ENCODE measurements around the gene CTSS. TPM values are rescaled to one million over a fixed set of nuclear protein-coding genes. Genes with fewer than 3 reads are reported as not detected.

CTSS gene
- total and polyA plus RNA-seq, 10 donors: 117 to 685 (median 587) TPM

- WGBS, 5 donors: 50 to 74% (median 60%) methylated on average over 4 of the region's 4 CpGs
- intact Hi-C loops (cut with DNase I; ENCODE audit: low total_unique reads): no loop called here
- Histone ChIP-seq H3K9me3 (no peaks in the 10 kb centered on the region), H3K4me3 (no peak overlapping the region), H3K4me1 (peaks cover 0 to 57% (median 17%) of the 10 kb centered on the region in 6 donors), H3K36me3 (no peaks in the 10 kb centered on the region), H3K27me3 (replicated peaks in 1 of 7) (no peaks in the 10 kb centered on the region), H3K27ac (peak overlapping the region in 5 of 8 donors; percentile 22 to 79 (median 70))
- no peak for DNase-seq
- TF ChIP-seq CTCF (IDR thresholded peaks at IDR 0.05 in 8 of 11, conservative IDR thresholded peaks at IDR 0.05 in 3 of 11): no peak
- no peak for TF ChIP-seq POLR2A (IDR thresholded peaks at IDR 0.05)
- no peak for TF ChIP-seq POLR2AphosphoS5 (IDR thresholded peaks at IDR 0.05)
Measured at GRCh38 chr1:150789396-150789795, 23.8 kb upstream of the CTSS start.

- H3K36me3 ChIP-seq: no peaks in the 10 kb centered on the region
- H3K4me1 ChIP-seq: peaks cover 0 to 57% (median 17%) of the 10 kb centered on the region in 6 donors
- no peaks in the 10 kb centered on the region for H3K27me3 ChIP-seq (replicated peaks in 1 of 7)
- 91 to 94% (median 93%) methylated on average over 4 of the region's 4 CpGs for WGBS, 5 donors
- no peak for DNase-seq
- no peak overlapping the region for H3K4me3 ChIP-seq
- intact Hi-C loops (cut with DNase I; ENCODE audit: low total_unique reads): no loop called here
- TF ChIP-seq CTCF (IDR thresholded peaks at IDR 0.05 in 8 of 11, conservative IDR thresholded peaks at IDR 0.05 in 3 of 11): no peak
- TF ChIP-seq POLR2AphosphoS5 (IDR thresholded peaks at IDR 0.05): no peak
- TF ChIP-seq POLR2A (IDR thresholded peaks at IDR 0.05): no peak
- peak overlapping the region in 5 of 8 donors; percentile 15 to 79 (median 70) for H3K27ac ChIP-seq
- no peaks in the 10 kb centered on the region for H3K9me3 ChIP-seq
Measured at GRCh38 chr1:150788946-150789345, 23.4 kb upstream of the CTSS start.

GRCh38 chr1:150787455-150787854 lies 21.9 kb upstream of the CTSS start:
- no peak for TF ChIP-seq POLR2AphosphoS5 (IDR thresholded peaks at IDR 0.05)
- no peak for TF ChIP-seq CTCF (IDR thresholded peaks at IDR 0.05 in 8 of 11, conservative IDR thresholded peaks at IDR 0.05 in 3 of 11)
- TF ChIP-seq POLR2A (IDR thresholded peaks at IDR 0.05): no peak
- intact Hi-C loops (cut with DNase I; ENCODE audit: low total_unique reads): no loop called here
- H3K4me3 ChIP-seq: no peak overlapping the region

GRCh38 chr1:150780510-150780909 lies 14.9 kb upstream of the CTSS start:
- Histone ChIP-seq H3K9me3 (no peaks in the 10 kb centered on the region), H3K4me3 (no peak overlapping the region), H3K27me3 (replicated peaks in 1 of 7) (no peaks in the 10 kb centered on the region), H3K4me1 (peaks cover 0 to 32% (median 0%) of the 10 kb centered on the region in 6 donors), H3K36me3 (no peaks in the 10 kb centered on the region), H3K27ac (peak overlapping the region in 1 of 8 donors; percentile 42)
- intact Hi-C loops (cut with DNase I; ENCODE audit: low total_unique reads): no loop called here
- no peak for TF ChIP-seq CTCF (IDR thresholded peaks at IDR 0.05 in 8 of 11, conservative IDR thresholded peaks at IDR 0.05 in 3 of 11)
- TF ChIP-seq POLR2A (IDR thresholded peaks at IDR 0.05): no peak
- no peak for TF ChIP-seq POLR2AphosphoS5 (IDR thresholded peaks at IDR 0.05)
- DNase-seq: no peak
- WGBS, 5 donors: 75 to 86% (median 77%) methylated on average over 3 of the region's 3 CpGs

More at GRCh38 chr1:150787455-150787854, 21.9 kb upstream of the CTSS start:
- Histone ChIP-seq H3K27ac (peak overlapping the region in 4 of 8 donors; percentile 0 to 79 (median 52)), H3K9me3 (no peaks in the 10 kb centered on the region), H3K36me3 (no peaks in the 10 kb centered on the region), H3K27me3 (replicated peaks in 1 of 7) (no peaks in the 10 kb centered on the region), H3K4me1 (peaks cover 0 to 49% (median 17%) of the 10 kb centered on the region in 6 donors)
- no peak for DNase-seq
